WERI-Rb-1 (cell line): ENCODE results near the gene IRGC.

Experiments
- DNase-seq: peaks from one replicate; pipeline ENCODE4 v3.0.0-alpha.2; 2020
- H3K27ac ChIP-seq: fragments of 250-450 bp; sonication (Bioruptor Pico); 2 replicates; pipeline ENCODE4 v1.5.1; 2020; ENCODE audit warnings: mild to moderate bottlenecking, moderate library complexity
- H3K27me3 ChIP-seq: fragments of 250-450 bp; sonication (Bioruptor Pico); 2 replicates; pipeline ENCODE4 v1.5.1; 2021; ENCODE audit warnings: mild to moderate bottlenecking, low read depth, moderate library complexity; ENCODE audit not compliant: insufficient read depth, severe bottlenecking
- H3K36me3 ChIP-seq: fragments of 250-450 bp; sonication (Bioruptor Pico); 2 replicates; pipeline ENCODE4 v1.5.1; 2020; ENCODE audit warnings: mild to moderate bottlenecking, moderate library complexity
- H3K4me3 ChIP-seq: 2 replicates; pipeline ENCODE4 v1.5.1; 2011; ENCODE audit warnings: low read depth, mild to moderate bottlenecking, control low read depth, low read length
- H3K9me3 ChIP-seq: fragments of 250-450 bp; sonication (Bioruptor Pico); 2 replicates; pipeline ENCODE4 v1.5.1; 2021; ENCODE audit warnings: mild to moderate bottlenecking, moderate library complexity; ENCODE audit not compliant: severe bottlenecking
- CTCF ChIP-seq: IDR thresholded peaks from 2 replicates; pipeline ENCODE4 v1.5.1; 2011; ENCODE audit warnings: low read depth, mild to moderate bottlenecking, control low read depth, inconsistent platforms, low read length

The IRGC gene

GRCh38 chr19:43715776-43716175 is at the start of gene IRGC:
Gene IRGC (plus strand): TSS chr19:43716076. CDS start chr19:43718559, 2,483 bp downstream.
- DNase-seq = no peak
- no peak within 1 kb of the TSS for H3K27ac ChIP-seq
- no peaks in the 10 kb centered on the region for H3K27me3 ChIP-seq
- TF ChIP-seq CTCF = no peak
- H3K9me3 ChIP-seq = no peaks in the 10 kb centered on the region
- H3K4me3 ChIP-seq = no peak within 1 kb of the TSS
- H3K36me3 ChIP-seq = no peaks in the 10 kb centered on the region

GRCh38 chr19:43667126-43667875 is 48.6 kb upstream of the IRGC start:
- peaks cover 16% of the 10 kb centered on the region for H3K27me3 ChIP-seq
- H3K9me3 ChIP-seq = no peaks in the 10 kb centered on the region
- no peak for DNase-seq
- no peak overlapping the region for H3K4me3 ChIP-seq
- no peaks in the 10 kb centered on the region for H3K36me3 ChIP-seq
- TF ChIP-seq CTCF = no peak
- no peak overlapping the region for H3K27ac ChIP-seq

GRCh38 chr19:43667876-43668405 is 47.9 kb upstream of the IRGC start:
- TF ChIP-seq CTCF = no peak
- peaks cover 16% of the 10 kb centered on the region for H3K27me3 ChIP-seq
- no peak for DNase-seq
- no peaks in the 10 kb centered on the region for H3K9me3 ChIP-seq
- H3K4me3 ChIP-seq = no peak overlapping the region
- H3K27ac ChIP-seq = no peak overlapping the region
- no peaks in the 10 kb centered on the region for H3K36me3 ChIP-seq

- Histone ChIP-seq H3K9me3 (no peaks in the 10 kb centered on the region), H3K27me3 (peaks cover 16% of the 10 kb centered on the region), H3K36me3 (no peaks in the 10 kb centered on the region), H3K27ac (no peak overlapping the region), H3K4me3 (peak overlapping the region; percentile 39)
- no peak for TF ChIP-seq CTCF
- DNase-seq = peak; percentile 90
These were observed 47.3 kb upstream of the IRGC start for GRCh38 chr19:43668406-43669109.

- H3K4me3 ChIP-seq = no peak overlapping the region
- TF ChIP-seq CTCF = no peak
- no peaks in the 10 kb centered on the region for H3K36me3 ChIP-seq
- DNase-seq = no peak
- H3K27ac ChIP-seq = no peak overlapping the region
- no peaks in the 10 kb centered on the region for H3K9me3 ChIP-seq
- H3K27me3 ChIP-seq = peaks cover 16% of the 10 kb centered on the region
These were observed 43.7 kb upstream of the IRGC start for GRCh38 chr19:43672061-43672679.
